ENCODE results near the gene MAD1L1. TPM values are rescaled to one million over a fixed set of nuclear protein-coding genes. Genes with fewer than 3 reads are reported as not detected.
"Not testable (repeated sequence)": the region's sequence is repeated elsewhere in the genome, so short reads cannot be mapped to it uniquely, and the experiment has no call there.

MAD1L1 gene
- total and polyA plus RNA-seq, 4 donors: 12.8 to 20.7 (median 16.5) TPM

DNA sequence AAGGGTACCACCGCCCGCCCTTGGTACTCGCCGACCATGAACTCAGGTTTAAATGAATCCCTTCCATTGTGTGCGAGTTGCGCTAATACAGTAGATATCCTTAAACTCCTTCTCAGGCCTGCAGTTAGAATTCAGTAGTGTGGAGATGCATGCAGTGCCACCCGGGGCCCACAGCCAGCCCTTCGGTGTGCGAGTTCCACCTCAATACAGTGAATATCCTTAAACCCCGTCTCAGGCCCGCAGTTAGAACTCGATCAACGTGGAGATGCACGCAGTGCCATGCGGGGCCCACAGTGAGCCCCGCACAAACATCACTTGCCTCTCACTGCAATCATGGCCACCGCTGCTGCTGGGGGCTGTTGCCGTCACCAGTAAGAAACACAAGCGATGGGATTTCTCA, 261.9 kb downstream of the MAD1L1 start:
- TF ChIP-seq SP1 (IDR thresholded peaks at IDR 0.05): no peak
- TF ChIP-seq, protein P1, sequence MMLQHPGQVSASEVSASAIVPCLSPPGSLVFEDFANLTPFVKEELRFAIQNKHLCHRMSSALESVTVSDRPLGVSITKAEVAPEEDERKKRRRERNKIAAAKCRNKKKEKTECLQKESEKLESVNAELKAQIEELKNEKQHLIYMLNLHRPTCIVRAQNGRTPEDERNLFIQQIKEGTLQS (IDR thresholded peaks at IDR 0.05): no peak
- TF ChIP-seq, protein P2, sequence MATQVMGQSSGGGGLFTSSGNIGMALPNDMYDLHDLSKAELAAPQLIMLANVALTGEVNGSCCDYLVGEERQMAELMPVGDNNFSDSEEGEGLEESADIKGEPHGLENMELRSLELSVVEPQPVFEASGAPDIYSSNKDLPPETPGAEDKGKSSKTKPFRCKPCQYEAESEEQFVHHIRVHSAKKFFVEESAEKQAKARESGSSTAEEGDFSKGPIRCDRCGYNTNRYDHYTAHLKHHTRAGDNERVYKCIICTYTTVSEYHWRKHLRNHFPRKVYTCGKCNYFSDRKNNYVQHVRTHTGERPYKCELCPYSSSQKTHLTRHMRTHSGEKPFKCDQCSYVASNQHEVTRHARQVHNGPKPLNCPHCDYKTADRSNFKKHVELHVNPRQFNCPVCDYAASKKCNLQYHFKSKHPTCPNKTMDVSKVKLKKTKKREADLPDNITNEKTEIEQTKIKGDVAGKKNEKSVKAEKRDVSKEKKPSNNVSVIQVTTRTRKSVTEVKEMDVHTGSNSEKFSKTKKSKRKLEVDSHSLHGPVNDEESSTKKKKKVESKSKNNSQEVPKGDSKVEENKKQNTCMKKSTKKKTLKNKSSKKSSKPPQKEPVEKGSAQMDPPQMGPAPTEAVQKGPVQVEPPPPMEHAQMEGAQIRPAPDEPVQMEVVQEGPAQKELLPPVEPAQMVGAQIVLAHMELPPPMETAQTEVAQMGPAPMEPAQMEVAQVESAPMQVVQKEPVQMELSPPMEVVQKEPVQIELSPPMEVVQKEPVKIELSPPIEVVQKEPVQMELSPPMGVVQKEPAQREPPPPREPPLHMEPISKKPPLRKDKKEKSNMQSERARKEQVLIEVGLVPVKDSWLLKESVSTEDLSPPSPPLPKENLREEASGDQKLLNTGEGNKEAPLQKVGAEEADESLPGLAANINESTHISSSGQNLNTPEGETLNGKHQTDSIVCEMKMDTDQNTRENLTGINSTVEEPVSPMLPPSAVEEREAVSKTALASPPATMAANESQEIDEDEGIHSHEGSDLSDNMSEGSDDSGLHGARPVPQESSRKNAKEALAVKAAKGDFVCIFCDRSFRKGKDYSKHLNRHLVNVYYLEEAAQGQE (IDR thresholded peaks at IDR 0.05): no peak
- TF ChIP-seq RXRA (IDR thresholded peaks at IDR 0.05): no peak
- TF ChIP-seq RAD21 (IDR thresholded peaks at IDR 0.05): no peak
- WGBS: 98% methylated on average over 19 of the region's 19 CpGs
- H3K27me3 ChIP-seq (ENCODE audit: control insufficient read depth in 4 of 4, insufficient read depth in 4 of 4, low read length in 3 of 4): no peaks in the 10 kb centered on the region
- H3K4me1 ChIP-seq (ENCODE audit: control insufficient read depth in 4 of 4, insufficient read depth in 4 of 4, low read length in 3 of 4): peaks cover 2 to 15% (median 8%) of the 10 kb centered on the region in 4 donors
- H3K27ac ChIP-seq (ENCODE audit: low read depth in 1 of 2, low read length in 2 of 2): no peak overlapping the region
- H3K9ac ChIP-seq (ENCODE audit: low read depth in 1 of 2, low read length in 2 of 2): no peak overlapping the region
- no peaks in the 10 kb centered on the region for H3K9me3 ChIP-seq (ENCODE audit: control insufficient read depth in 4 of 4, low read length in 3 of 4)
- DNase-seq (ENCODE audit: low spot score): no peak
- no peaks in the 10 kb centered on the region for H3K36me3 ChIP-seq (ENCODE audit: control insufficient read depth in 4 of 4, insufficient read depth in 3 of 4, low read depth in 1 of 4, low read length in 3 of 4)
- H3K4me3 ChIP-seq (ENCODE audit: low read depth in 1 of 3, low read length in 3 of 3): no peak overlapping the region

DNA sequence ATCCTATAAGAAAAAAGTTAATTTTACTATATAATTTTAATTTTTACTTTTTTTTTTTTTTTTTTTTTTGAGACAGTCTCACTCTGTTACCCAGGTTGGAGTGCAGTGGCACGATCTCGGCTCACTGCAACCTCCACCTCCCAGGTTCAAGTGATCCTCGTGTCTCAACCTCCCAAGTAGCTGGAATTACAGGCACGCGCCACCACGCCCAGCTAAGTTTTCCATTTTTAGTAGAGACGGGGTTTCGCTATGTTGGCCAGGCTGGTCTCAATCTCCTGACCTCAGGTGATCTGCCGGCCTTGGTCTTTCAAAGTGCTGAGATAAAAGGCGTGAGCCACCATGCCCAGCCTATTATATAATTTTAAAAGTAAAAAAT, 262.5 kb downstream of the MAD1L1 start:
- H3K27ac ChIP-seq (ENCODE audit: low read depth in 1 of 2, low read length in 2 of 2); DNase-seq (ENCODE audit: low spot score): not testable (repeated sequence)

DNA sequence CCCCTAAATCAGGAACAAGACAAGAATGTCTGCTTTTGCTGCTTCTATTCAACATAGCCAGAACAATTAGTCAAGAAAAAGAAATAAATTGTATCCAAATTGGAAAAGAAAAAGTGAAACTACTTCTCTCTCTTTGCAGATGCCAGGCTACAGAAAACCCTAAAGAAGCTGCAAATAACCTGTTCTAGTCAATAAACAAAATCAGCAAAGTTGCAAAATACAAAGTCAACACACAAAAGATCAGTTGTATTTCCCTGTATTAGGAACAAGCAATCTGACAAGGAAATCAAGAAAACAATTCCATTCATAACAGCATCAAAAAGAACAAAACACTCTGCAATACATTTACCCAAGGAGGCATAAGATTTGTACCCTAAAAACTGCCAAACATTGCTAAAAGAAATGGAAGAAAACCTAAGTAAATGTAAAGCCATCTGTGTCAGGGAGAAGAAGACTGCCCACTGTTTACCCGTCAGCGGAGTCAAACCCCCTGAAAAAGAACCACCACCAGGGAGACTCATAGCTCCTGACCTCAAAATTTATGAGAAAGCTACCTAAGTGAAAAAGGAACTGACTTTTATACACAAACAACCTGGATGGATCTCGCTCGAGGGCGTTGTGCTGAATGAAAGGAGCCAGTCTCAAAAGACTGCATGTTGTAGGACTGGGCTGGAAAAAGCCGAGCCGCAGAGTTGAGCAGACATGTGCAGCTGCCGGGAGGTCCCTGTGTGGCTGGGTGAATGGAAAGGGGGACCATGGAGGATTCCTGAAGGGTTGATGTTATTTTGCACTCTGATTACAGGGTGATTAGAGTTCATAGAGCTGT, 263.1 kb downstream of the MAD1L1 start:
- peak; percentile 0 to 29 for TF ChIP-seq RXRA (IDR thresholded peaks at IDR 0.05)
- peak; percentile 36 to 48 for TF ChIP-seq HNF4A (conservative IDR thresholded peaks at IDR 0.05)
- peak; percentile 76 for TF ChIP-seq FOXA2 (IDR thresholded peaks at IDR 0.05)
- peak; percentile 43 for TF ChIP-seq SP1 (IDR thresholded peaks at IDR 0.05)
- peak in 1 of 2 donors; percentile 15 for TF ChIP-seq RAD21 (IDR thresholded peaks at IDR 0.05)
- peak; percentile 70 for TF ChIP-seq FOXA1 (IDR thresholded peaks at IDR 0.05)
- TF ChIP-seq, protein P3, sequence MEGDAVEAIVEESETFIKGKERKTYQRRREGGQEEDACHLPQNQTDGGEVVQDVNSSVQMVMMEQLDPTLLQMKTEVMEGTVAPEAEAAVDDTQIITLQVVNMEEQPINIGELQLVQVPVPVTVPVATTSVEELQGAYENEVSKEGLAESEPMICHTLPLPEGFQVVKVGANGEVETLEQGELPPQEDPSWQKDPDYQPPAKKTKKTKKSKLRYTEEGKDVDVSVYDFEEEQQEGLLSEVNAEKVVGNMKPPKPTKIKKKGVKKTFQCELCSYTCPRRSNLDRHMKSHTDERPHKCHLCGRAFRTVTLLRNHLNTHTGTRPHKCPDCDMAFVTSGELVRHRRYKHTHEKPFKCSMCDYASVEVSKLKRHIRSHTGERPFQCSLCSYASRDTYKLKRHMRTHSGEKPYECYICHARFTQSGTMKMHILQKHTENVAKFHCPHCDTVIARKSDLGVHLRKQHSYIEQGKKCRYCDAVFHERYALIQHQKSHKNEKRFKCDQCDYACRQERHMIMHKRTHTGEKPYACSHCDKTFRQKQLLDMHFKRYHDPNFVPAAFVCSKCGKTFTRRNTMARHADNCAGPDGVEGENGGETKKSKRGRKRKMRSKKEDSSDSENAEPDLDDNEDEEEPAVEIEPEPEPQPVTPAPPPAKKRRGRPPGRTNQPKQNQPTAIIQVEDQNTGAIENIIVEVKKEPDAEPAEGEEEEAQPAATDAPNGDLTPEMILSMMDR (IDR thresholded peaks at IDR 0.05; ENCODE audit: low read depth, low read length, missing input control): no peak
- no peak for TF ChIP-seq YY1 (IDR thresholded peaks at IDR 0.05)
- DNase-seq (ENCODE audit: low spot score): no peak
- no peaks in the 10 kb centered on the region for H3K36me3 ChIP-seq (ENCODE audit: control insufficient read depth in 4 of 4, insufficient read depth in 3 of 4, low read depth in 1 of 4, low read length in 3 of 4)
- WGBS: 91% methylated on average over 8 of the region's 8 CpGs
- H3K27me3 ChIP-seq (ENCODE audit: control insufficient read depth in 4 of 4, insufficient read depth in 4 of 4, low read length in 3 of 4): no peaks in the 10 kb centered on the region
- no peak overlapping the region for H3K9ac ChIP-seq (ENCODE audit: low read depth in 1 of 2, low read length in 2 of 2)
- peaks cover 0 to 6% (median 6%) of the 10 kb centered on the region in 4 donors for H3K4me1 ChIP-seq (ENCODE audit: control insufficient read depth in 4 of 4, insufficient read depth in 4 of 4, low read length in 3 of 4)
- no peak overlapping the region for H3K4me3 ChIP-seq (ENCODE audit: low read depth in 1 of 3, low read length in 3 of 3)
- peak overlapping the region; percentile 16 to 88 for H3K27ac ChIP-seq (ENCODE audit: low read depth in 1 of 2, low read length in 2 of 2)
- no peaks in the 10 kb centered on the region for H3K9me3 ChIP-seq (ENCODE audit: control insufficient read depth in 4 of 4, low read length in 3 of 4)

More for the DNA sequence above, 262.5 kb downstream of the MAD1L1 start:
- H3K27me3 ChIP-seq (ENCODE audit: control insufficient read depth in 4 of 4, insufficient read depth in 4 of 4, low read length in 3 of 4); H3K9me3 ChIP-seq (ENCODE audit: control insufficient read depth in 4 of 4, low read length in 3 of 4); H3K4me1 ChIP-seq (ENCODE audit: control insufficient read depth in 4 of 4, insufficient read depth in 4 of 4, low read length in 3 of 4); H3K36me3 ChIP-seq (ENCODE audit: control insufficient read depth in 4 of 4, insufficient read depth in 3 of 4, low read depth in 1 of 4, low read length in 3 of 4); H3K9ac ChIP-seq (ENCODE audit: low read depth in 1 of 2, low read length in 2 of 2); H3K4me3 ChIP-seq (ENCODE audit: low read depth in 1 of 3, low read length in 3 of 3): not testable (repeated sequence)
- 98% methylated on average over 10 of the region's 10 CpGs for WGBS
